Uterus (tissue), 2 donors: ENCODE data around the gene NUP54.

ENCODE experiments used
- CTCF ChIP-seq, 4 experiments: fragments of 200-600 bp in 2 of 4; fragments of 450-650 bp in 2 of 4; sonication (generic) in 2 of 4; IDR thresholded peaks; one replicate each; pipeline ENCODE4 v1.5.1; 2016 to 2019; ENCODE audit warnings: antibody characterized with exemption in 4 of 4, mild to moderate bottlenecking in 2 of 4, moderate library complexity in 1 of 4
- POLR2A ChIP-seq, 2 donors: fragments of 450-650 bp; IDR thresholded peaks; one replicate each; pipeline ENCODE4 v1.6.1; 2016; ENCODE audit warnings: antibody characterized with exemption in 2 of 2, mild to moderate bottlenecking in 1 of 2, moderate library complexity in 1 of 2

- TF ChIP-seq CTCF (IDR thresholded peaks at IDR 0.05), result no peak
- no peak for TF ChIP-seq POLR2A (IDR thresholded peaks at IDR 0.05)
Observed at GRCh38 chr4:76178296-76178695, 30.1 kb upstream of the NUP54 start.
